MV-4-11 (cell line): ENCODE results near the gene OGFOD3.
A peak's percentile ranks its signal among the peaks of the same experiment; 100 is the strongest.
"Not testable (repeated sequence)": the region's sequence is repeated elsewhere in the genome, so short reads cannot be mapped to it uniquely, and the experiment has no call there.

Source experiments
- DNase-seq: peaks from one replicate; lab custom pipeline; 2025; lab: John Stamatoyannopoulos, UW

Gene OGFOD3

GRCh38 chr17:82351713-82352488 is 66.5 kb downstream of the OGFOD3 start:
- peak; percentile 79 for DNase-seq

GRCh38 chr17:82351254-82351712 is 67.1 kb downstream of the OGFOD3 start:
- no peak for DNase-seq

GRCh38 chr17:82350182-82351030 is 68.0 kb downstream of the OGFOD3 start:
- peak; percentile 78 for DNase-seq

GRCh38 chr17:82349287-82349701 is 69.1 kb downstream of the OGFOD3 start:
- DNase-seq, result no peak

- DNase-seq, result no peak
Measured at GRCh38 chr17:82348866-82349265, 69.5 kb downstream of the OGFOD3 start.

- no peak for DNase-seq
Measured at GRCh38 chr17:82348434-82348833, 70.0 kb downstream of the OGFOD3 start.

- DNase-seq, result not testable (repeated sequence)
Measured at GRCh38 chr17:82347994-82348393, 70.4 kb downstream of the OGFOD3 start.

- no peak for DNase-seq
Measured at GRCh38 chr17:82346342-82347300, 71.8 kb downstream of the OGFOD3 start.

- no peak for DNase-seq
Measured at GRCh38 chr17:82345151-82345976, 73.0 kb downstream of the OGFOD3 start.

- DNase-seq, result no peak
Measured at GRCh38 chr17:82344175-82344907, 74.0 kb downstream of the OGFOD3 start.

- no peak for DNase-seq
Measured at GRCh38 chr17:82343560-82343959, 74.8 kb downstream of the OGFOD3 start.

GRCh38 chr17:82342361-82343079 is 75.9 kb downstream of the OGFOD3 start:
- no peak for DNase-seq

GRCh38 chr17:82339634-82340580 is 78.5 kb downstream of the OGFOD3 start:
- no peak for DNase-seq
